Stimulated activated CD8-positive, alpha-beta memory T cell treated with anti-CD3 and anti-CD28 coated beads, Interleukin-15, amount 100 ng/mL, for 4 hours (primary cell): ENCODE data around the gene SULT1A2.
"Not testable (repeated sequence)": the region's sequence is repeated elsewhere in the genome, so short reads cannot be mapped to it uniquely, and the experiment has no call there.

Experiments
- DNase-seq, 2 donors: peaks; one replicate each; pipeline ENCODE4 v3.0.0-alpha.2; 2020; ENCODE audit warnings: low read depth in 2 of 2

Gene SULT1A2

DNA sequence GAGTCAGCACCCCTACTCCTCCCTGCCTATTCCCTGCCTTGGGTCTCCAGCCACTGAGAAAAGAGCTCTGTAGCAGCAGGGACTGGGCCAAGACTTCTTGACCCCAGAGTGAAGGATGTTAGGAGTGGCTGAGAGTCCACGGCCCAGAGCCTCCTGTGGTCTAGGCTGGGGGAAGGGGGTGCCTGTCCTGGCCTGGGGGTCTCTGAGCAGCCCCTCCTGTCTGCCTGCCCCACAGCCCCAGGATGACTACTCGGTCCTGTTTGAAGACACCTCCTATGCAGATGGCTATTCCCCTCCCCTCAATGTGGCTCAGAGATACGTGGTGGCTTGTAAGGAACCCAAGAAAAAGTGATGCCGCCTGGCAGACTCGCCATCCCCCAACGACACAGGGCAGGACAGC is 5.5 kb downstream of the SULT1A2 start:
- DNase-seq = no peak

DNA sequence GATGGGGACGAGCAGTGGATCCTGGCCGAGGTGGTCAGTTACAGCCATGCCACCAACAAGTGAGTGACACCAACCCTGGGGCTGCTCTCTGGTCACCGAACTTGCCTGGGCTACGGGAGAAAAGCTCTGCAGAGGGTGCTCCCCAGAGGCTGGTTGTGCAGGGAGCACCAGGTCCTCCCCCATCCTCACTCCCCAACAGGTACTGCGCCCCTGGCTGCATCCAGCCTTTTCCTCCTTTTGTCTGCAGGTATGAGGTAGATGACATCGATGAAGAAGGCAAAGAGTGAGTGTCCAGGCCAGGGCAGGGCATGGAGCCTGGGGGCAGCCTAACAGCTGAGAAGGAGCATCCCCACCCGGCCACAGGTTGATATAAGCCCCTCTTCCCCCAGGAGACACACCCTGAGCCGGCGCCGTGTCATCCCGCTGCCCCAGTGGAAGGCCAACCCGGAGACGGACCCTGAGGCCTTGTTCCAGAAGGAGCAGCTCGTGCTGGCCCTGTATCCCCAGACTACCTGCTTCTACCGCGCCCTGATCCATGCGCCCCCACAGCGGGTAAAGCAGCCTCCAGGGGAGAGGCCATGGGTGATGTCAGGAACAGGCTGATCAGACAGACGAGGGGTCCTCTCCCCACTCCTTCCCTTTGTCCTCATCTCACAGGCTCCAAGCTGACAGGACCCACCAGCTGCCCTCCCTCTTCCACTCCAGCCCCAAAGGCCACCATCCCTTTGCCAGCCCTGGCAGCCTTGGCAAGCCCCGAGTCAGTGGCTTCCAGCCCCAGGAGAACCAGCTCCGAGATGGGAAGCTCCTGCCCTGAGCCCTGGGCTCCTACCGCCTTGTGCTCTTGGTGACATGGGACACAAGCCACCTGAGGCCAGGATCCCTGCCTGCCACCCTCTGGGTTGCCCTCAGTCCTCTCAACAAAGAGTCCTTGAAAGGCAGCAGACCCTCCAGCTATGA is 6.2 kb downstream of the SULT1A2 start:
- no peak for DNase-seq

DNA sequence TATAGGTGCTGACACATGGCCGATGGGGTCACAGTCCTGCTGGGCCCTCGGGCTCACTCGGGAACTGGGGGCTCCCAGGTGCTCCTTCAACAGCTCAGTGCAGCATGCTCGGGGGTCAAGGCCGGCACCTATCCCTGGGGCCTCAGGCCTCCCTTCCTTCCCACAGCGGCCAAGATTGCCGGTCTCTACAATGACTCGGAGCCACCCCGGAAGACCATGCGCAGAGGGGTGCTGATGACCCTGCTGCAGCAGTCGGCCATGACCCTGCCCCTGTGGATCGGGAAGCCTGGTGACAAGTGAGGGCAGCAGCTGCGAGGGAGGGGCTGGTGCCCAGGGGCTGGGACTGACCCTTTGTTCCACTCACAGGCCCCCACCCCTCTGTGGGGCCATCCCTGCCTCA is 6.9 kb downstream of the SULT1A2 start:
- DNase-seq = no peak

DNA sequence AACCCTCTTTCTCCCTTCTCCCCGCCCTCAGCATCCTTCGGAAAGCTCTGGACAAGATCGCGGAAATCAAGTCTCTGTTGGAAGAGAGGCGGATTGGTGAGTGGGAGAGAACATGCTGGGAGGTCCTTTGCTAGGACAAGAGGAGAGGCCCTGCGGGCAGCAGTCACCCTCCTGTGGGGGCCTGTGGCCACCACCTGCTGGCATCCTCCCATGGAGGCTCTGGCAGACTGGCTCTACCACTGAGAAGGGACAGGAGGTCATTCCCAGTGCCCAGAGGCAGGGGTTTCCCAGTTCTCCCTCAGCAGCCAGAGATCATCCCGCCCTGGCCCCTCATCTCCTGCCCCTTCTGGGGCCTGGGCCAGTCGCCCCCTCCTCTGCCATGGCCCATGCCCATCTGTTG is 7.8 kb downstream of the SULT1A2 start:
- DNase-seq = no peak

DNA sequence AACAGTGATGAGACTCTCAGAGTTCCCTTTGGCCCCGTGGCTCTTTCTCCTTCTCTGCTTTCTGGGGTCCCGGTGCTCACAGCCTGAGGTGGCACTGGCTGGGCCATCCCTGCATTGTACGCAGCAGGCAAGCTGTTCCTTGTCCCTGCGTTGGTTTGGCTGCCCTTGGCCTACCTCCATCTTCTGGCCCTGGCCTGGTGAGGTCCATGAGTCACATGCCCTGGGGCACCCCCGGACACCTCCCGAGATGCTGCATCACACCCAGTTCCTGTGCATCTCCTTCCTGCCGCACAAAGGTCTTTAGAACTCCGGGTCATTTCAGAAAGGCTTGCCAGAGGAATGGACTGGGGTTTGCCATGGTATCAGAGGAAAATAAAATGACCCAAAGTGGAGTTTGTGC is 9.5 kb downstream of the SULT1A2 start:
- no peak for DNase-seq

DNA sequence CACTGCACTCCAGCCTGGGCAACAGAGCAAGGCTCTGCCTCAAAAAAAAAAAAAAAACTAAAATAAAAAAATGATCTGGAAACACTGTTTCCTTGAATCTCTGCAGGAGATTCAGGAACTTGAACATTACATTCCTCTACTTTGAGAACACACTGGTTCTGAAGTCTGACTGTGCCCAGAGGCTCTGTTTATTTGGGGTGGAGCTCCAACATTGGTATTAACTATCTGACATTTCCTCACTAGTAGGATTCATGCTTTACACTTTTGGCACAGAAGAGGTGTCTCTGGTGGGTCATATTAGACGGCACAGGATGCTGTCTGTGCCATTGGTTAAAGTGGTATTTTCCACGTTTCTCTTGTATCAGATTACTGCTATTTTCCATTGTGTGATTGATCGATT is 10.4 kb downstream of the SULT1A2 start:
- DNase-seq = no peak

DNA sequence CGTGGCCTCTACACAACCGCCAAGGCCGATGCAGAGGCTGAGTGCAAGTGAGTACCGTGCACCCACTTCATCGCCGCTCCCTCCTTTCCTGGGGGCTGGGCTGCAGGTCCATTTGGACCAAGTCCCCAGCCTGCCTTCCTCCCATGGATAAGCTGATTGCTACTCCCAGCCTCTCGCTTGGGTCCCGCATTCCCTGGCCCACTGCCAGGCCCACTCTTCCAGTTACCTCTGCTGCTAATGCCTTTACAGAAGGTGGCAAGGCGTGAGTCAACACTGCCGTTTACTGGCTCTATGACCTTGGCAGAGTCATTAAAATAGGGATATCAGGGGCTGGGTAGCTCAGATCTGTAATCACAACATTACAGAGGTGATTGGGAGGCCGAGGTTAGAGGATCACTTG is 11.2 kb downstream of the SULT1A2 start:
- DNase-seq = no peak

DNA sequence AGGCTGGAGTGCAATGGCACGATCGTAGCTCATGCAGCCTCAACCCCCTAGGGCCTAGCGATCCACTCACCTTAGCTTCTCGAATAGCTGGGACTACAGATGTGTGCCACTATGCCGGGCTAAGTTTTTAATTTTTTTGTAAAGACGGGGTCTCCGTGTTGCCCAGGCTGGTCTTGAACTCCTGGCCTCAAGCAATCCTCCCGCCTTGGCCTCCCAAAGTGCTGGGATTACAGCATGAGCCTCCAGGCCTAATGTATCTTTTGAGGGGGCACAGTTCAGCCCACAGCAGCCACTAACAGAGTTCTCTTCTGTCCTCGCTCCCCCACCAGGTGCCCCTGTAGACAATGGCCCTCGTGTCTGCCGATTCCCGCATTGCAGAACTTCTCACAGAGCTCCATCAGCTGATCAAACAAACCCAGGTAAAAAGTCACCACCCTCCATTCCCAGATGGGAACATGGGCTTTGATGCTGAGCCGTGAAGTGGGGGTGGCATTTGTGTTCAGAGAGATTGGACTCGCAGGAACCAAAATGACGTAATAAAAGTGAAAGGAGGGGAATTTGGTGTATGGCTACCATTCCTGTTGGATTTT is 16.0 kb downstream of the SULT1A2 start:
- no peak for DNase-seq

DNA sequence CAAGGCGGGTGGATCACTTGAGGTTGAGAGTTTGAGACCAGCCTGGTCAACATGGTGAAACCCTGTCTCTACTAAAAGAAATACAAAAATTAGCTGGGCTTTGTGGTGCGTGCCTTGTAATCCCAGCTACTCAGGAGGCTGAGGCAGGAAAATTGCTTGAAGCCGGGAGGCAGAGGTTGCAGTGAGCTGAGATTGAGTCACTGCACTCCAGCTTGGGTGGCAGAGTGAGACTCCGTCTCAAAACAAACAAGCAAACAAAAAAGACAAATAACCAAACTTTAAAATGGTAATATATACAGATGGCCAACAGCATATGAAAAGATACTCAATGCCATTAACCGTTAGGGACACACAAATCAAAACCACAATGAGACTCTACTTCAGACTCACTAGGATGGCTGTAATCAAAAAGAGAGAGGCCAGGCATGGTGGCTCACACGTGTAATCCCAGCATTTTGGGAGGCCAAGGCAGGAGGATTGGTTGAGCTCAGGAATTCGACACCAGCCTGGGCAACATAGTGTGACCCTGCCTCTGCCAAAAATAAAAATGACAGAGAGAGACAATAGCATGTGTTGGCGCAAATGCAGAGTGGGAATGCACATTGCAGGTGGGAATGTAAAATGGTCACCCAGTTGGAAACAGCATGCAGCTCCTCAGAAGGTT is 21.3 kb downstream of the SULT1A2 start:
- DNase-seq = no peak

DNA sequence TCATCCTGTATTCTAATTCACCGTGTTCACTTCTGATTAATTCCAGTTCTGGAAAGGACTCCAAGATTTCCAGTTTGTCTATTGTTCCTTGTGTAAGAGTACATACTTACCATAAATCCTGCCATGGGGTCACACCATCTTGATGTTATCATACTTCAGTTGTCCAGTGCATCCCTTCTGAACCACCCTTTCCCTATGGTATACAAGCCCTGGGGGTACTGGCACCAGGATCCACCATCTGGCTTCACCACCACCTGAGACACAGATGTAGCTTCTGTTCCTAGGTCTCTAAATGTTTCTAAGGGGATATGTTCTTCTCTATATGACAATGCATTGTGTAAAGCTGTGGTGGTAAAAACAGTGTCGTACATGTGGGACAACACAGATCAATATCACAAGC is 21.9 kb downstream of the SULT1A2 start:
- no peak for DNase-seq

DNA sequence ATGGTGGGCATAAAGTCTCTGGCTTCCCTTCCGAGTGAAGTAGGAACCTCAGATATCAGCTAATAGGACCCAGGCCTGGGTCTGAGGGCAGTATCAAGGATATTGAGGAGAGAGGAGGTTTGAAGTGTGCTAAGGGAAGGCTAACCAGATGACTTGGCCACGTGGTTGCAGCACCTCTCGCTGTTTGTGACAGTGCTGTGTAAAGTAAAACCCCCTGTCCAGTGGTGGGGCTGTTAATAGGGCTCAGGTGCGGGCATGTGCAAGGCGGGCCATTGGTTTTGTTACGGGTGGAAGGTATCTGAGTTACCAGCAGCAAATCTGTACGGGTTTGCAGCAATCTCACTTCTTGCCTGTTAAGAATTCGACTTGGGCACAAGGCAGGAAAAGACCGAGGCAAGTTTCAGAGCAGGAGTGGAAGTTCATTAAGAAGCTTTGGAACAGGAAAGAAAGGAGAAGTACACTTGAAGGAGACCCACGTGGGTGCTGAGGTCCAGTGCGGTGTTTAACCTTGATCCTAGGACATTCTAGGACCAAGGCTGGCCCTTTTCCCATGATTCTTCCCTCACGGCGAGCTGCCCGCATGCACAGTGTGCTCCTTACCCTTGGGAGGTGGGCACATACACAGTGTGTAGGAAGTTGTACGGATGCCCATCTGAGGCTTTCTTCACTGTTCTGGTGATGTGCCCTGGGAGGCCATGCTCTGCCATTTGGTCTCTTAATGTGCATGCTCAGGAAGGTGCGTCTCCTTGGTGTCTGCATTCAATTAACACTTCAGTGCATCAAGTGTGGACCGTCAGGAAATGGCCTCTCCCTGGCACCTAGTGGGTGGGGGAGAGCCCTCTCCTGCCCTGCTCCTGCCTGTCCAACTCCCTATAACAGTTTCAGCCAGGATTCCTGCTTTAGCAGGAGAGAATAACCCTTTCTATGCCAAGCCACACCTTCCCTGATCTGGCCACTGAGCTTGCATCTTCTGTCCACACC is 22.8 kb downstream of the SULT1A2 start:
- DNase-seq = no peak

DNA sequence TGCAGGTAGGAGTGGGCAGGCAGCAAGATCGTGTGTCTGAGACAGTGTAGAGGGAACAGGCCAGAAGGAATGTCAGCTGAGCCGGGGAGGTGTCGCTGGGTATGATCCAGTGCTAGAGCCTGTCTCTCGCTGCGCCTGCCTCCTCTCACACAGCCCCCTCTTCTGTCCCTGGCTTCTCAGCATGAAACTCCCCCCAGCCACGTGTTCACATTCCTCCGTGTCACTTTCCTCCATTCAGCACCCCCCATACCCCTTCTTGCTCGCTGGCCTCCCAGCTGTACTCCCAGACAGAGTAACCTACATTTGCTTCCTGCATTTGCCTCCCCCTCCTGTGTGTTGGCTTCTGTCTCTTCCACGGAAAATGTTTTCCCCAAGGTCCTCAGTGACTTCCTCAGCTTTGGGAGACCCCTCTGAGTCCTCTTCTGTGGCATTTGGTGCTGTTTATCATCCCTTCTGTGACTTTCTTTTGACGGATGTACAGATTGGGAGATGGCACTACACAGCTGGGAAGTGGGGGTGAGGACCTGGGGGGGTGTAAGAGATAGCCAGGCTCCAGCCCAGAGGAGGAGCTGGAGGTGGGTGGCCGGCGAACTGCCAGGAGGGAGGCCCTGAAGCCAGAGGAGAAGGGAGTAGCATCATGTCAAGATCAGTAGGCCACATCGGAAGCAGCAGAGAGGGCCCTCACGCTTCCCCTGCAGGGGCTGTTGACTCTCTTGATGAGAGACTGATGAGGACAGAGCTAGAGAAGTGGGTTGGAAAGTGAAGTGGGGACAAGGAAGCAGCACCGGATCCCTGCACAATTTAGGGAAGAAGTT is 23.9 kb downstream of the SULT1A2 start:
- DNase-seq = no peak

DNA sequence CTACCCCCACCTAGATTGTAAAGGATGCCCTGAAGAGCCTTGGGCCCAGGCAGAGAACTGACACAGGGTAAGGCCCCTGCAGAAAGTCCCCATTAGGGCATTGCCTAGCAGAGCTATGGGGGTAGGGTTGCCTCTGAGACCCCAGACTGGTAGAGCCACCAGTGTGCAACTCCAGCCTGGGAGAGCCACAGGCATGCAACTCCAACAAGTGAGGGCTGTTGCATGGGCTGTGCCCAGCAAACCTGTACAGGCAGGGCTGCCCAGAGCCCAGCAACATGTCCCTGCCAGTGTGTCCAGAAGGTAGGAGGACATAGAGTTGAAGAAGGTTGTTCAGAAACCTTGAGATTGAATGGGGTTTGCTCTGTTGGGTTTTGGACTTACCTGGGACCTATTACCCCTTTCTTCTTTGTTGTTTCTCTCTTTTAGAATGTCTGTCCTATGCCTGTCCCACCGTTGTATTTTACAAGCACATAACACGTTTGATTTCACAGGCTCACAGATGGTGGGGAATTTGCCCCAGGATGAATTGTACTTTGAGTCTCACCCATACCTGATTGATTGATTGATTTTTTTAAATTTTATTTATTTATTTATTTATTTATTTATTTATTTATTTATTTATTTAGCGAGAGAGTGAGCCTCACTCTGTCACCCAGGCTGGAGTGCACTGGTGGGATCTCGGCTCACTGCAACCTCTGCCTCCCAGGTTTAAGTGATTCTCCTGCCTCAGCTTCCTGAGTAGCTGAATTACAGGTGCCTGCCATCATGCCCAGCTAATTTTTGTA is 26.7 kb downstream of the SULT1A2 start:
- no peak for DNase-seq

DNA sequence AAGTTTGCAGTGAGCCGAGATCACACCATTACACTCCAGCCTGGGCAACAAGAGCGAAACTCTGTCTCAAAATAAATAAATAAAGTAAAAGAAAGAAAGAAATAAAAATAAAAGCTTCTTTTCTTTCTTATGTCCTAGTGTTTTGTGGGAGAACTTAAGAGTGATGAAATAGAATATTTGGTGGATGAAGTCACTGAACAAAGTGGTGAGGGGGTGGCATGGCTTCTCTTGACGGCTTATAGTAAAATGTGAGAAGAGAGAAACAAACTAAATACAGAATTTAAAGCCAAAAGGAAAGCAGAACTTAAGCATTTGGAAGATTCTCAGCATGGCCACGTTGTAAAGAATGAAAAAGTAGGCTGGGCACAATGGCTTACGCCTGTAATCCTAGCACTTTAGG is 27.8 kb downstream of the SULT1A2 start:
- no peak for DNase-seq

DNA sequence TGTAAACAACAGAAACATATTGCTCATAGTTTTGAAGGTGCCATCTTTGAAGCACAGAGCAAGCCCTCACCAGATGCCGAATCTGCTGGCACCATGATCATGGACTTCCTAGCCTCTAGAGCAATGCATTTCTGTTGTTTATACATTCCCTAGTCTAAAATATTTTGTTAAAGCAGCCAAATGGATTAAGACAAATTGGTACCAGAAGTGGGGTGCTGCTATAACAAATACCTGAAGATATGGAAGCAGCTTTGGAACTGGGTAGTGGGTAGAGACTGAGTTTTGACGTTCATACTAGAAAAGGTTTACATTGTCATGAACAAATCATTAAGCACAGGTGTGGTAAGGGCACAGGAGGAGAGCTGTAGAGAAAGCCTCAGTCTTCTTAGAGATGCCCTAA is 29.6 kb downstream of the SULT1A2 start:
- DNase-seq = no peak

DNA sequence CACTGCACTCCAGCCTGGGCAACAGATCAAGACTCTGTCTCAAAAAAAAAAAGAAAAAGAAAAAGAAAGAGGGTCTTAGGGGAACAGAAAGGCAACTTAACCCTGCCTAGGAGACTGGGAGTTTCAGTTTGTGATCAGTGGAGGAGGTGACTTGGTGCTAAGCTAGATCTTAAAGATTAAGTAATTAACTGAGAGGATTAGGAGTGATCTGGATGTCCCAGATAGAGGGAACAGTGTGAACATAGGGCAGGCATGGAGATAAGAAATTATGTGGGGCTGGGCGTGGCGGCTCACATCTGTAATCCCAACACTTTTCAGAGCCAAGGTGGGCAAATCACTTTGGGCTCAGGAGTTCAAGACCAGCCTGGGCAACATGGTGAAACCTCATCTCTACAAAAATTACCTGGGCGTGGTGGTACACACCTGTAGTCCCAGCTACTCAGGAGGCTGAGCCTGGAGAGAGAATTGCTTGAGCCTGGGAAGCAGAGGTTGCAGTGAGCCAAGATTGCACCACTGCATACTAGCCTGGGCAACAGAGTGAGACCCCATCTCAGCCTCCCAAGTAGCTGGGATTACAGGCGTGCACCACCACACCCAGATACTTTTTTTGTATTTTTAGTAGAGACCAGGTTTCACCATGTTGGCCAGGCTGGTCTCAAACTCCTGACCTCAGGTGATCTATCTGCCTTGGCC is 30.5 kb downstream of the SULT1A2 start:
- DNase-seq = not testable (repeated sequence)

DNA sequence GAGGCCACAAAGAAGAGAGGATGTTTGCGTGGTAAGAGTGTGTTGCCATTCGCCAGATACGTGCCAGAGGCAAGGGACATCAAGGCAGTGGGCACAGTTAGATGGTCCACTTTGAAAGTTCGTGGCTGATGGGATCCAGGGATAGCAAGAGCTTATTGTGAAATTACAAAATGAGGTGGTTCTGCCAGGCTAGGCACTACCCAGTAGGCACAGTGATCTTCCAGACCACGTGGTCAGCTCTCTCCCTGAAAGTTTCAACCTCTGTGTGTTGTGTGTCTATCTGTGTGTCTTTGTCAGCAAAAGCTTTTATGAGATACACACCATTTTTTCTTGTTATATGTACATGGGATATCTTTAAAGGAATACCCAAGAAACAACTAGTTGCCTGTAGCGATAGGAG is 33.6 kb downstream of the SULT1A2 start:
- DNase-seq = no peak

DNA sequence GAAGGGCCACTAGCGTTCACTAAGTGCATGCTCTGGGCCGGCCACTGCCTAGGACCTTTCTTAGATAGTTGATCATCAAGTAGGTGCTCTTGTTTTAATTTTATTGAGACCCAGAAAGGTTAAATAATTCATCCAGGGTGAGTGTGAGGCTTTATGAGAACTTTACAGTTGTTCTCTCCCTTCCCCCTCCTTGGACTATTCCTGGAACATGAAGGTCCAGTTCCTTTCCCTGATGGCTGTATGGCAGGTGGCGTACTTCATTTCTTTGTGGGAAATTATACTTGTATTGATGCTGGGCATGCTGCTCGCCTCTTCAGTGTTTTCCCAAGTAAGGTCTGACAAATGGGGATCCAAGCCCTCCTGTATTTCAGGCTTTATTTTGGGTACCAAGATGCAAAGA is 34.7 kb downstream of the SULT1A2 start:
- no peak for DNase-seq

DNA sequence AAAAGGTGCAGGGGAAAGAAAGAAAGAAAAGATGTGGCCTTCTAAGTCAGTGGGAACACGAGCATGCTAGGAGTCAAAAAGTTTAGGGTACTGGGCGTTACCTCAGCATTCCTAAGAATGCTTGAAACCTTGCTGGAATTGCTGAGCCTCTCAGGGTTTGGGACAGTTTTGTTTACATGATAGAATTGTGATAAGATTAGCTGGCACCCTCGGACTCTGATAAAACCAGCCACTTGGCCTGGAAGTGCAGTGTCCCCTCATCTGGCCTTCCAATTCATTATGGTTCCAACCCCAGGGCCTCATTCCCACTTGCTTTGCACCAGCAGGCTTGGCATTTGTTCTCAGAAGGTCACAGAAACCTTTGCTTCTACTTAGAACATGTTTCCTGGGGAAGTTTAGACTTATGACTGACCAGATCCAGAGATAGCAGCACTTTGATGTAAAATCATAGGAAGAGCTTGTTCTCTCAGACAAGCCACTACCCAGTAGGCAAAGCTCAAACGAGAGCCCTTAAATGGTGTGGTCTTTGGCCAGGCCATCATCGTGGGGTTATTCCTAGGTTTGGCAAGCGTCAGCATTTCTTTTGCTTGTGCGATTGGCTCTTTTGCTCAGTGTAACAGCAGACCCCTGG is 35.2 kb downstream of the SULT1A2 start:
- DNase-seq = no peak
